ENCODE measurements around the gene CSK.

CSK gene

GRCh38 chr15:74773329-74773728 lies 8.6 kb upstream of the CSK start:
- TF ChIP-seq CTCF (IDR thresholded peaks at IDR 0.05; ENCODE audit: low read depth, low read length) (no peak), MAX (IDR thresholded peaks at IDR 0.05; ENCODE audit: low read depth, low read length) (no peak), MYC (IDR thresholded peaks at IDR 0.05; ENCODE audit: low read depth, low read length) (no peak), POLR2A (IDR thresholded peaks at IDR 0.05; ENCODE audit: extremely low read depth, insufficient read length) (no peak)
- no peak for DNase-seq (ENCODE audit: low read depth)
- no peak overlapping the region for H3K4me3 ChIP-seq (ENCODE audit: low read depth, low read length)

- peak; percentile 52 for DNase-seq (ENCODE audit: low read depth)
- TF ChIP-seq MYC (IDR thresholded peaks at IDR 0.05; ENCODE audit: low read depth, low read length) (no peak), POLR2A (IDR thresholded peaks at IDR 0.05; ENCODE audit: extremely low read depth, insufficient read length) (no peak), MAX (IDR thresholded peaks at IDR 0.05; ENCODE audit: low read depth, low read length) (no peak), CTCF (IDR thresholded peaks at IDR 0.05; ENCODE audit: low read depth, low read length) (no peak)
- no peak overlapping the region for H3K4me3 ChIP-seq (ENCODE audit: low read depth, low read length)
These were observed 8.1 kb upstream of the CSK start for GRCh38 chr15:74773731-74774252.

GRCh38 chr15:74775132-74775562 lies 6.7 kb upstream of the CSK start:
- H3K4me3 ChIP-seq (ENCODE audit: low read depth, low read length): no peak overlapping the region
- TF ChIP-seq MYC (IDR thresholded peaks at IDR 0.05; ENCODE audit: low read depth, low read length) (no peak), POLR2A (IDR thresholded peaks at IDR 0.05; ENCODE audit: extremely low read depth, insufficient read length) (no peak), CTCF (IDR thresholded peaks at IDR 0.05; ENCODE audit: low read depth, low read length) (no peak), MAX (IDR thresholded peaks at IDR 0.05; ENCODE audit: low read depth, low read length) (no peak)
- no peak for DNase-seq (ENCODE audit: low read depth)

GRCh38 chr15:74775894-74776293 lies 6.0 kb upstream of the CSK start:
- no peak overlapping the region for H3K4me3 ChIP-seq (ENCODE audit: low read depth, low read length)
- no peak for DNase-seq (ENCODE audit: low read depth)
- TF ChIP-seq MYC (IDR thresholded peaks at IDR 0.05; ENCODE audit: low read depth, low read length): no peak
- TF ChIP-seq POLR2A (IDR thresholded peaks at IDR 0.05; ENCODE audit: extremely low read depth, insufficient read length): no peak
- TF ChIP-seq MAX (IDR thresholded peaks at IDR 0.05; ENCODE audit: low read depth, low read length): no peak
- TF ChIP-seq CTCF (IDR thresholded peaks at IDR 0.05; ENCODE audit: low read depth, low read length): no peak

- DNase-seq (ENCODE audit: low read depth): peak; percentile 96
- TF ChIP-seq POLR2A (IDR thresholded peaks at IDR 0.05; ENCODE audit: extremely low read depth, insufficient read length) (no peak), MAX (IDR thresholded peaks at IDR 0.05; ENCODE audit: low read depth, low read length) (peak; percentile 40), CTCF (IDR thresholded peaks at IDR 0.05; ENCODE audit: low read depth, low read length) (no peak), MYC (IDR thresholded peaks at IDR 0.05; ENCODE audit: low read depth, low read length) (0 out of 2 replicates have a peak, but pooled peaks have one; percentile 48)
- H3K4me3 ChIP-seq (ENCODE audit: low read depth, low read length): peak overlapping the region; percentile 18
These were observed 4.8 kb upstream of the CSK start for GRCh38 chr15:74776821-74777768.

Measured in NB4 (cell line).